GM12872 (cell line): ENCODE data around the gene KREMEN1.

Source experiments
- CTCF ChIP-seq: IDR thresholded peaks from 3 replicates; pipeline ENCODE4 v1.5.1; 2011; ENCODE audit warnings: low read depth, mild to moderate bottlenecking, low read length, moderate library complexity; ENCODE audit not compliant: insufficient read depth

Gene KREMEN1

GRCh38 chr22:29112121-29112520 is 39.3 kb downstream of the KREMEN1 start:
- TF ChIP-seq CTCF: no peak; the same call in 2 of the 3 replicates

- no peak for TF ChIP-seq CTCF
Observed at GRCh38 chr22:29112681-29113080, 39.8 kb downstream of the KREMEN1 start.

- no peak for TF ChIP-seq CTCF
Observed at GRCh38 chr22:29113319-29113718, 40.5 kb downstream of the KREMEN1 start.

DNA sequence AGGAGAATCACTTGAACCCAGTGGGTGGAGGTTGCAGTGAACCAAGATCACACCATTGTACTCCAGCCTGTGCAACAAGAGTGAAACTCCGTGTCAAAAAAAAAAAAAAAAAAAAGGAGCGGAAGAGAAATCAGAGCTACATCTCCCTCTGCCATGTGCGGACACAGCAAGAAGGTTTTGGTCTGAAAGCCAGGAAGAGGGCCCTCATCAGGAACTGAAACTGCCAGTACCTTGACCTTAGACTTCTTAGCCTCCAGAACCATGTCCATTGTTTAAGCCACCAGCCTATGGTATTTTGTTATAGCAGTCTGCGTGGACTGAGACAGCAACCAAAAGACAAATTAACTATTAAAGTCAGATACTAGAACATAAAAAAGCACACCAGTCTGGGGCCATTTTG is 41.6 kb downstream of the KREMEN1 start:
- TF ChIP-seq CTCF: no peak

GRCh38 chr22:29115682-29116288 is 43.0 kb downstream of the KREMEN1 start:
- no peak for TF ChIP-seq CTCF

- no peak for TF ChIP-seq CTCF
Observed at GRCh38 chr22:29116397-29117123, 43.7 kb downstream of the KREMEN1 start.

DNA sequence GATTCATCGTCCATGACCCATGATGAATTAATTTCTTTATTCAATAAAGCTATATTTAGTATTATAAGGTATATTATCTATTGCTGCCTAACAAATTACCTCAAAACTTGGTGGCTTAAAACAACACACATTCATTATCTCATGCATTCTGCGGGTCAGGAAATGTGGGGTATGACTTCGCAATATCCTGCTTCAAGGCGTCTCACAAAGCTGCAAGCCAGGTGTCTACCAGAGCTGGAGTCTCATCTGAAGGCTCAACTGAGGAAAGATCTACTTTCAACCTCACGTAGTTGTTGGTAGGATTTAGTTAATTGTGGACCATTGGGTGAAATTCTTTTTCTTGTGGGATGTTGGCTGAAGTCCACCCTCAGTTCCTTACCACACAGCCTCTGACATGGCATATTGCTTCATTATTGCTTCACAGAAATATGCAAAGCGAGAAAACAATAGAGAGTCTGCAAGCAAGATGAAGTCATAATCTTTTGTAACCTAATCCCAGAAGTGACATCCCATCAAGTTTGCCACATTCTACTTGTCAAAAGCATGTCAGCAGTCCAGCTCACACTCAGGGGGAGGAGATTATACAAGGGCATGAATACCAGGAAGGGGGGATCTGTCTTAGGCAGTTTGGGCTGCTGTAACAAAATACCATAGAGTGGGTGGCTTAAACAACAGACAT is 45.1 kb downstream of the KREMEN1 start:
- no peak for TF ChIP-seq CTCF
